ENCODE results near the gene CDK13. TPM values are rescaled to one million over a fixed set of nuclear protein-coding genes. Genes with fewer than 3 reads are reported as not detected.

The CDK13 gene
- total RNA-seq, 1 donor from 2014 or later = 50.2 TPM

GRCh38 chr7:39958038-39958437 is 8.0 kb downstream of the CDK13 start:
- Mint-ChIP-seq H3K36me3 (ENCODE audit: low read depth) (peaks cover 15% of the 10 kb centered on the region), H3K4me1 (peaks cover 42% of the 10 kb centered on the region), H3K27me3 (ENCODE audit: low read depth) (no peaks in the 10 kb centered on the region), H3K27ac (ENCODE audit: unreplicated experiment) (no peak overlapping the region), H3K4me3 (no peak overlapping the region), H3K9me3 (no peaks in the 10 kb centered on the region)
- TF ChIP-seq CTCF (conservative IDR thresholded peaks at IDR 0.05) = no peak
- no peak for DNase-seq (ENCODE audit: low read depth, low spot score)

GRCh38 chr7:39967406-39968161 is 17.5 kb downstream of the CDK13 start:
- H3K27ac Mint-ChIP-seq (ENCODE audit: unreplicated experiment) = no peak overlapping the region
- no peak overlapping the region for H3K4me3 Mint-ChIP-seq
- peaks cover 29% of the 10 kb centered on the region for H3K36me3 Mint-ChIP-seq (ENCODE audit: low read depth)
- H3K27me3 Mint-ChIP-seq (ENCODE audit: low read depth) = no peaks in the 10 kb centered on the region
- peaks cover 12% of the 10 kb centered on the region for H3K4me1 Mint-ChIP-seq
- no peak for TF ChIP-seq CTCF (conservative IDR thresholded peaks at IDR 0.05)
- H3K9me3 Mint-ChIP-seq = peaks cover 10% of the 10 kb centered on the region
- no peak for DNase-seq (ENCODE audit: low read depth, low spot score)

GRCh38 chr7:39969431-39969830 is 19.4 kb downstream of the CDK13 start:
- peaks cover 10% of the 10 kb centered on the region for H3K9me3 Mint-ChIP-seq
- peaks cover 11% of the 10 kb centered on the region for H3K4me1 Mint-ChIP-seq
- peak overlapping the region; percentile 79 for H3K27ac Mint-ChIP-seq (ENCODE audit: unreplicated experiment)

GRCh38 chr7:39971924-39972323 is 21.9 kb downstream of the CDK13 start:
- Mint-ChIP-seq H3K9me3 (peaks cover 4% of the 10 kb centered on the region), H3K36me3 (ENCODE audit: low read depth) (peaks cover 6% of the 10 kb centered on the region), H3K27ac (ENCODE audit: unreplicated experiment) (no peak overlapping the region), H3K4me3 (no peak overlapping the region), H3K27me3 (ENCODE audit: low read depth) (no peaks in the 10 kb centered on the region), H3K4me1 (peaks cover 11% of the 10 kb centered on the region)
- no peak for TF ChIP-seq CTCF (conservative IDR thresholded peaks at IDR 0.05)
- no peak for DNase-seq (ENCODE audit: low read depth, low spot score)

More at GRCh38 chr7:39969431-39969830, 19.4 kb downstream of the CDK13 start:
- H3K4me3 Mint-ChIP-seq = no peak overlapping the region
- H3K36me3 Mint-ChIP-seq (ENCODE audit: low read depth) = peaks cover 26% of the 10 kb centered on the region
- no peak for DNase-seq (ENCODE audit: low read depth, low spot score)
- no peaks in the 10 kb centered on the region for H3K27me3 Mint-ChIP-seq (ENCODE audit: low read depth)
- no peak for TF ChIP-seq CTCF (conservative IDR thresholded peaks at IDR 0.05)

- Mint-ChIP-seq H3K36me3 (ENCODE audit: low read depth) (no peaks in the 10 kb centered on the region), H3K27me3 (ENCODE audit: low read depth) (no peaks in the 10 kb centered on the region), H3K4me3 (no peak overlapping the region), H3K27ac (ENCODE audit: unreplicated experiment) (no peak overlapping the region), H3K9me3 (no peaks in the 10 kb centered on the region), H3K4me1 (peaks cover 11% of the 10 kb centered on the region)
- TF ChIP-seq CTCF (conservative IDR thresholded peaks at IDR 0.05) = no peak
- no peak for DNase-seq (ENCODE audit: low read depth, low spot score)
These were observed 23.7 kb downstream of the CDK13 start for GRCh38 chr7:39973801-39974200.
